Endothelial cell of umbilical vein (primary cell): ENCODE results near the gene VSIG10L2. TPM values are rescaled to one million over a fixed set of nuclear protein-coding genes. Genes with fewer than 3 reads are reported as not detected.

ENCODE experiments used
- BruUV-seq: library from RNA; stranded (reverse); fragments of 400-500 nt; replicated peaks from 2 replicates; lab custom pipeline; 2021; lab: Mats Ljungman, UMichigan
- CTCF ChIA-PET: fragments of 300-600, 350-600 bp; sonication (Branson Sonifier 250); formaldehyde crosslinking; loops from one replicate; lab custom pipeline; 2021; ENCODE audit warnings: antibody characterized with exemption, inconsistent platforms; lab: Charles Lee
- POLR2A ChIA-PET: fragments of 300-600, 350-600 bp; sonication (Branson Sonifier 250); formaldehyde crosslinking; loops from one replicate; lab custom pipeline; 2021; ENCODE audit warnings: antibody characterized with exemption, inconsistent platforms; lab: Charles Lee
- DNase-seq: peaks from one replicate; pipeline ENCODE4 v3.0.0-alpha.2; 2011; ENCODE audit warnings: low read depth, low spot score
- FAIRE-seq: peaks from 2 replicates; lab custom pipeline; 2011; peaks lifted over from hg19 to GRCh38; lab: Jason Lieb, UNC
- H2AFZ ChIP-seq: 2 replicates; pipeline ENCODE4 v1.6.0; 2012; ENCODE audit warnings: low read depth, low read length, control low read depth, inconsistent platforms
- H3K27ac ChIP-seq: 2 replicates; pipeline ENCODE4 v1.5.1; 2011; ENCODE audit warnings: low read depth, mild to moderate bottlenecking, control low read depth, low read length, moderate library complexity; ENCODE audit not compliant: insufficient read depth
- H3K27me3 ChIP-seq, 2 experiments: 2 replicates each; pipeline versions ENCODE4 v1.6.0 to v1.6.1; 2011; ENCODE audit warnings: low read length in 2 of 2, mixed read lengths in 1 of 2; ENCODE audit not compliant: control insufficient read depth in 2 of 2, insufficient read depth in 2 of 2
- H3K36me3 ChIP-seq, 2 experiments: 2 replicates in 1 of 2; 3 replicates in 1 of 2; pipeline ENCODE4 v1.5.1; 2011; ENCODE audit warnings: low read length in 2 of 2, mild to moderate bottlenecking in 1 of 2, moderate library complexity in 1 of 2; ENCODE audit not compliant: control insufficient read depth in 2 of 2, insufficient read depth in 2 of 2; ENCODE audit errors: extremely low read depth in 1 of 2
- H3K4me1 ChIP-seq: 3 replicates; pipeline ENCODE4 v1.5.1; 2011; ENCODE audit warnings: mild to moderate bottlenecking, low read length; ENCODE audit not compliant: control insufficient read depth, insufficient read depth; ENCODE audit errors: extremely low read depth
- H3K4me2 ChIP-seq: 2 replicates; pipeline ENCODE4 v1.6.1; 2011; ENCODE audit warnings: low read length, control low read depth, mixed read lengths; ENCODE audit not compliant: insufficient read depth
- H3K4me3 ChIP-seq, 3 experiments: fragments of 200-600 bp in 1 of 3; sonication (generic), shearing (Covaris generic) in 1 of 3; replicated peaks in 1 of 3; 2 replicates each; pipeline ENCODE4 v1.5.1; 2011 to 2016; ENCODE audit warnings: control low read depth in 3 of 3, low read length in 3 of 3, mild to moderate bottlenecking in 2 of 3, inconsistent platforms in 1 of 3, low read depth in 1 of 3, moderate library complexity in 1 of 3; ENCODE audit not compliant: insufficient read depth in 1 of 3
- H3K79me2 ChIP-seq: 2 replicates; pipeline ENCODE4 v1.6.0; 2012; ENCODE audit warnings: low read length, inconsistent platforms; ENCODE audit not compliant: control insufficient read depth, insufficient read depth
- H3K9ac ChIP-seq: replicated peaks from 2 replicates; pipeline ENCODE3; 2011; ENCODE audit warnings: low read length, control low read depth; ENCODE audit not compliant: insufficient read depth; ENCODE audit errors: extremely low read depth
- H3K9me1 ChIP-seq: replicated peaks from 3 replicates; pipeline ENCODE4 v1.6.0; 2011; ENCODE audit warnings: mild to moderate bottlenecking, low read length; ENCODE audit not compliant: control insufficient read depth, insufficient read depth; ENCODE audit errors: extremely low read depth
- H3K9me3 ChIP-seq: replicated peaks from 2 replicates; pipeline ENCODE4 v1.5.1; 2012; ENCODE audit warnings: low read length, inconsistent platforms; ENCODE audit not compliant: control insufficient read depth, insufficient read depth
- H4K20me1 ChIP-seq: replicated peaks from 2 replicates; pipeline ENCODE3; 2011; ENCODE audit warnings: mild to moderate bottlenecking, low read length; ENCODE audit not compliant: control insufficient read depth, insufficient read depth; ENCODE audit errors: extremely low read depth
- CTCF ChIP-seq, 2 donors: IDR thresholded peaks; 1 replicate in 1 of 2; 2 replicates in 1 of 2; pipeline ENCODE4 v1.5.1; 2011; ENCODE audit warnings: low read length in 2 of 2, mild to moderate bottlenecking in 2 of 2, moderate library complexity in 2 of 2, control low read depth in 1 of 2, inconsistent platforms in 1 of 2, low read depth in 1 of 2; ENCODE audit not compliant: insufficient read depth in 1 of 2; ENCODE audit errors: extremely low read depth in 1 of 2
- EZH2 ChIP-seq: IDR thresholded peaks from 2 replicates; pipeline ENCODE4 v1.6.1; 2012; ENCODE audit warnings: borderline replicate concordance, low read depth, mild to moderate bottlenecking, moderate library complexity, low read length, inconsistent platforms; ENCODE audit not compliant: severe bottlenecking
- FOS ChIP-seq: IDR thresholded peaks from 2 replicates; pipeline ENCODE4 v1.6.1; 2011; ENCODE audit warnings: mild to moderate bottlenecking, low read length, moderate library complexity, borderline replicate concordance; ENCODE audit not compliant: insufficient read depth
- GATA2 ChIP-seq: IDR thresholded peaks from 2 replicates; pipeline ENCODE4 v1.7.0; 2011; ENCODE audit warnings: low read depth, mild to moderate bottlenecking, moderate library complexity, mixed read lengths, low read length; ENCODE audit not compliant: insufficient read length, insufficient read depth
- JUN ChIP-seq: IDR thresholded peaks from 2 replicates; pipeline ENCODE4 v1.6.1; 2011; ENCODE audit warnings: borderline replicate concordance, low read depth; ENCODE audit not compliant: insufficient read length, insufficient read depth
- MAX ChIP-seq: IDR thresholded peaks from 2 replicates; pipeline ENCODE4 v1.6.1; 2011; ENCODE audit not compliant: insufficient read depth, insufficient read length
- MYC ChIP-seq: IDR thresholded peaks from one replicate; pipeline ENCODE4 v1.6.1; 2011; ENCODE audit warnings: mild to moderate bottlenecking, low read depth, low read length
- POLR2A ChIP-seq: IDR thresholded peaks from 2 replicates; pipeline ENCODE4 v1.6.1; 2012; ENCODE audit warnings: low read depth, mild to moderate bottlenecking, control low read depth, low read length
- POLR2AphosphoS5 ChIP-seq: IDR thresholded peaks from 2 replicates; pipeline ENCODE4 v1.6.1; 2012; ENCODE audit warnings: low read depth, mild to moderate bottlenecking, control low read depth, low read length, moderate library complexity; ENCODE audit not compliant: insufficient read depth
- dilution Hi-C: fragments of 300-500 bp; cut with MboI; formaldehyde crosslinking; loops from one replicate; pipeline ENCODE4 v1.15.0; 2019; ENCODE audit warnings: low sequenced_read_pairs; ENCODE audit not compliant: extremely low pct_ligation_motif_present
- intact Hi-C: fragments of 100-400 bp; cut with micrococcal nuclease; formaldehyde crosslinking; loops from one replicate; pipeline ENCODE4 v1.10.0; 2022
- polyA plus RNA-seq, 4 experiments: library from polyadenylated mRNA; depleted of rRNA in 3 of 4; stranded (reverse) in 3 of 4; unstranded in 1 of 4; fragments of >200 nt; gene quantifications; 2 replicates each; pipeline versions ENCODE4 v1.2.1 to v1.2.3, GENCODE V29; 2011 to 2012; ENCODE audit warnings: missing spikeins in 1 of 4
- total RNA-seq: library from RNA; stranded (reverse); gene quantifications from 2 replicates; pipeline ENCODE4 v1.2.3, GENCODE V29; 2021

VSIG10L2 gene
- total and polyA plus RNA-seq, 2 donors (not counting 3 experiments of a cell fraction or from before 2014, with no cell fraction given), result not detected

GRCh38 chr11:125931116-125931515 is 14.7 kb upstream of the VSIG10L2 start:
- Histone ChIP-seq H3K27ac (no peak overlapping the region), H3K9me1 (no peaks in the 10 kb centered on the region), H2AFZ (no peak overlapping the region), H3K9ac (no peak overlapping the region), H3K4me2 (no peak overlapping the region), H3K9me3 (no peaks in the 10 kb centered on the region), H3K36me3 (no peaks in the 10 kb centered on the region), H3K79me2 (no peaks in the 10 kb centered on the region), H3K27me3 (peaks cover 2 to 3% of the 10 kb centered on the region in 2 experiments), H3K4me1 (no peaks in the 10 kb centered on the region), H4K20me1 (no peaks in the 10 kb centered on the region), H3K4me3 (no peak overlapping the region)
- dilution Hi-C loops (no loop called here), intact Hi-C loops (no loop called here)
- DNase-seq (no peak), FAIRE-seq (no peak)
- BruUV-seq, result no TSS peak
- ChIA-PET POLR2A (no interaction called here), CTCF (interaction anchor here (1.0 kb wide), 1 partner anchor 263 kb away, joined by 3 read pairs; no protein-coding TSS in a partner anchor)
- no peak for TF ChIP-seq JUN
- no peak for TF ChIP-seq MAX
- no peak for TF ChIP-seq POLR2AphosphoS5
- no peak for TF ChIP-seq CTCF (IDR thresholded peaks at IDR 0.05; ENCODE audit: extremely low read depth in 1 of 2, insufficient read depth in 1 of 2, low read depth in 1 of 2, low read length in 2 of 2)
- TF ChIP-seq POLR2A, result no peak
- no peak for TF ChIP-seq FOS
- TF ChIP-seq MYC, result no peak
- TF ChIP-seq EZH2, result no peak
- no peak for TF ChIP-seq GATA2
